ENCODE data around the gene KNDC1. TPM values are rescaled to one million over a fixed set of nuclear protein-coding genes. Genes with fewer than 3 reads are reported as not detected.
A peak's percentile ranks its signal among the peaks of the same experiment; 100 is the strongest.

KNDC1 gene
- polyA plus RNA-seq, 1 donor from 2014 or later, result 0.05 TPM

DNA sequence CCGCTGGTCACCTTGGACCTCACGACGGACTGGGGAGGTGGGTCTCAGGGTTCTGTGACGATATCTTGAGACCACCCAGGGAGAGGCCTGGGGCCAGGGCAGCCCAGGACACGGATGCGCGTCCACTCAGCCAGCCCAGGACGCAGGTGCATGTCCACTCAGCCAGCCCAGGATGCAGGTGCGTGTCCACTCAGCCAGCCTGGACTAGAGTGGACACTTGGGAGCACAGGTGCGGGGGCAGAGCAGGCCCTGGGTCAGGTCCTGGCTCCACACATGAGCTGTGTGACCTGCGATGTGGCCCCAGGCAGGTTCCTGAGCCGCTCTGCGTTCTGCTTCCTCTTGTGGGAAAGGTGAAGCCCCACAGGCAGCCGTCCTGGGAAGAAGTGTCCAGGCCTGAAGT is 22.2 kb downstream of the KNDC1 start:
- H3K4me3 Mint-ChIP-seq, result no peak overlapping the region
- peaks cover 4% of the 10 kb centered on the region for H3K27me3 Mint-ChIP-seq
- peaks cover 0 to 10% (median 0%) of the 10 kb centered on the region in 3 donors for H3K9me3 Mint-ChIP-seq
- no peaks in the 10 kb centered on the region for H3K36me3 Mint-ChIP-seq
- H3K4me1 Mint-ChIP-seq, result no peaks in the 10 kb centered on the region
- no peak overlapping the region for H3K27ac Mint-ChIP-seq

- no peaks in the 10 kb centered on the region for H3K4me1 Mint-ChIP-seq
- no peak overlapping the region for H3K4me3 Mint-ChIP-seq
- no peaks in the 10 kb centered on the region for H3K36me3 Mint-ChIP-seq
- peaks cover 4% of the 10 kb centered on the region for H3K27me3 Mint-ChIP-seq
- peaks cover 0 to 3% (median 0%) of the 10 kb centered on the region in 3 donors for H3K9me3 Mint-ChIP-seq
- H3K27ac Mint-ChIP-seq, result no peak overlapping the region
These were observed 23.0 kb downstream of the KNDC1 start for GRCh38 chr10:133182791-133183645.

DNA sequence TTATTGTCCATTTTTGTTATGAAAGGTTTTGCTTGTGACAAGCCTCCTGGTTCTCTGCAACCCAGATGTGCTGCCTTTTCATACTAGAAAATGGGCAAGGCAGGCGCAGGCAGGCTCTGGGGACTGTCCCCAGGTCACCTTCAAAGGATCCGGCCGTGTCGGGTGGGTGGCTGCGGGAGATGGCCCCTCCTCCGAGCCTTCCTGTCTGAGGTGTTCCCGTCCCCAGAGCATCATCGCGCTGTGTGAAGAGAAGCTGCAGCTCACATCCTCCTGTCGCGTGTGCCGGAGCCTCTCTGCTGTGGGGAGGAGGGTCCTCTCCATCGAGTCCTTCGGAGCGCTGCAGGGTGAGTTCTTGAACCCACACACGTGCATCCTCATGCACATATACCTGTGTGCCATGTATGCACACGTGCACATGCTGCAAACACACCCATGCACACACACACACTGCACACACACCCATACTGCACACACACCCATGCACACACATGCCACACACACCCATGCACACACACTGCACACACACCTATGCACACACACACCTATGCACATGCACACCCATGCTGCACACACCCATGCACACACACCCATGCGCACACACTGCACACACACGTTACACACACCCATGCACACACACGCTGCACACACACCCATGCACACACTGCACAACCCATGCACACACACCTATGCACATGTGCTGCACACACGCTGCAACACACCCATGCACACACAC is 23.8 kb downstream of the KNDC1 start:
- H3K4me3 Mint-ChIP-seq, result no peak overlapping the region

GRCh38 chr10:133184591-133185244 is 24.7 kb downstream of the KNDC1 start:
- H3K36me3 Mint-ChIP-seq, result no peaks in the 10 kb centered on the region
- peaks cover 4% of the 10 kb centered on the region for H3K27me3 Mint-ChIP-seq
- no peak overlapping the region for H3K4me3 Mint-ChIP-seq
- peaks cover 0 to 3% (median 0%) of the 10 kb centered on the region in 3 donors for H3K9me3 Mint-ChIP-seq
- H3K27ac Mint-ChIP-seq, result no peak overlapping the region
- H3K4me1 Mint-ChIP-seq, result no peaks in the 10 kb centered on the region

More for the DNA sequence above, 23.8 kb downstream of the KNDC1 start:
- H3K9me3 Mint-ChIP-seq, result peaks cover 0 to 3% (median 0%) of the 10 kb centered on the region in 3 donors
- no peak overlapping the region for H3K27ac Mint-ChIP-seq
- H3K4me1 Mint-ChIP-seq, result no peaks in the 10 kb centered on the region
- H3K27me3 Mint-ChIP-seq, result peaks cover 4% of the 10 kb centered on the region
- H3K36me3 Mint-ChIP-seq, result no peaks in the 10 kb centered on the region

- peaks cover 4% of the 10 kb centered on the region for H3K27me3 Mint-ChIP-seq
- H3K27ac Mint-ChIP-seq, result no peak overlapping the region
- no peaks in the 10 kb centered on the region for H3K36me3 Mint-ChIP-seq
- H3K4me1 Mint-ChIP-seq, result no peaks in the 10 kb centered on the region
- H3K4me3 Mint-ChIP-seq, result no peak overlapping the region
- H3K9me3 Mint-ChIP-seq, result peaks cover 0 to 3% (median 0%) of the 10 kb centered on the region in 3 donors
These were observed 25.4 kb downstream of the KNDC1 start for GRCh38 chr10:133185421-133185820.

- no peak overlapping the region for H3K27ac Mint-ChIP-seq
- H3K9me3 Mint-ChIP-seq, result peaks cover 0 to 3% (median 0%) of the 10 kb centered on the region in 3 donors
- no peaks in the 10 kb centered on the region for H3K36me3 Mint-ChIP-seq
- no peak overlapping the region for H3K4me3 Mint-ChIP-seq
- H3K27me3 Mint-ChIP-seq, result peaks cover 2% of the 10 kb centered on the region
- no peaks in the 10 kb centered on the region for H3K4me1 Mint-ChIP-seq
These were observed 25.9 kb downstream of the KNDC1 start for GRCh38 chr10:133185916-133186315.

- no peaks in the 10 kb centered on the region for H3K4me1 Mint-ChIP-seq
- peaks cover 0 to 3% (median 0%) of the 10 kb centered on the region in 3 donors for H3K9me3 Mint-ChIP-seq
- no peak overlapping the region for H3K27ac Mint-ChIP-seq
- H3K27me3 Mint-ChIP-seq, result peaks cover 2% of the 10 kb centered on the region
- H3K36me3 Mint-ChIP-seq, result no peaks in the 10 kb centered on the region
- no peak overlapping the region for H3K4me3 Mint-ChIP-seq
These were observed 26.5 kb downstream of the KNDC1 start for GRCh38 chr10:133186416-133187090.

- Mint-ChIP-seq H3K4me1 (no peaks in the 10 kb centered on the region), H3K27me3 (no peaks in the 10 kb centered on the region), H3K36me3 (no peaks in the 10 kb centered on the region), H3K9me3 (peaks cover 1 to 5% (median 3%) of the 10 kb centered on the region in 3 donors), H3K27ac (no peak overlapping the region), H3K4me3 (no peak overlapping the region)
These were observed 27.3 kb downstream of the KNDC1 start for GRCh38 chr10:133187091-133187905.

GRCh38 chr10:133187906-133188681 is 28.1 kb downstream of the KNDC1 start:
- Mint-ChIP-seq H3K27ac (no peak overlapping the region), H3K27me3 (no peaks in the 10 kb centered on the region), H3K4me1 (no peaks in the 10 kb centered on the region), H3K9me3 (peaks cover 1 to 6% (median 3%) of the 10 kb centered on the region in 3 donors), H3K36me3 (no peaks in the 10 kb centered on the region), H3K4me3 (no peak overlapping the region)

DNA sequence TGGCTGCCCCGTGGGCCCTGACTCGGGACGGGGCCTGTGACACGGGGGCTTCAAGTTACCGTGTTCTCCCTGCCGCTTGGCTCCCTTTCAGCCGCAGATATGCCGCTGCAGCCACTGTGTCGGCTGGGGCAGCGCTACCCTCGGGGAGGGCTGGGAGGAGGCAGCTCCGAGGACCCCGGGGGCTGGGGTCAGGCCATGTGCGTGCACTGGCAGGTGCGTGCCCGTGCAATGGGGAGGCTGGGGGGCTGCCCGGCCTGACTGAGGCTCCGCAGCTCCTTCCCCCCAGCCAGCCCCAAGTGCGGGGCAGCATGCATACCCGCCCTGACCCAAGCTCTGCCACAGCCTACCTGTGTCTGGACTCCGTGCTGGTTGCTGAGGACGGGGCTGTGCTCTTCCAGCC is 29.2 kb downstream of the KNDC1 start:
- no peaks in the 10 kb centered on the region for H3K4me1 Mint-ChIP-seq
- H3K36me3 Mint-ChIP-seq, result no peaks in the 10 kb centered on the region
- H3K4me3 Mint-ChIP-seq, result no peak overlapping the region
- H3K9me3 Mint-ChIP-seq, result peaks cover 1 to 12% (median 2%) of the 10 kb centered on the region in 3 donors
- no peaks in the 10 kb centered on the region for H3K27me3 Mint-ChIP-seq
- H3K27ac Mint-ChIP-seq, result no peak overlapping the region

- H3K27ac Mint-ChIP-seq, result no peak overlapping the region
- H3K4me1 Mint-ChIP-seq, result no peaks in the 10 kb centered on the region
- no peak overlapping the region for H3K4me3 Mint-ChIP-seq
- H3K36me3 Mint-ChIP-seq, result no peaks in the 10 kb centered on the region
- peaks cover 0 to 16% (median 1%) of the 10 kb centered on the region in 3 donors for H3K9me3 Mint-ChIP-seq
- no peaks in the 10 kb centered on the region for H3K27me3 Mint-ChIP-seq
These were observed 29.7 kb downstream of the KNDC1 start for GRCh38 chr10:133189726-133190125.

DNA sequence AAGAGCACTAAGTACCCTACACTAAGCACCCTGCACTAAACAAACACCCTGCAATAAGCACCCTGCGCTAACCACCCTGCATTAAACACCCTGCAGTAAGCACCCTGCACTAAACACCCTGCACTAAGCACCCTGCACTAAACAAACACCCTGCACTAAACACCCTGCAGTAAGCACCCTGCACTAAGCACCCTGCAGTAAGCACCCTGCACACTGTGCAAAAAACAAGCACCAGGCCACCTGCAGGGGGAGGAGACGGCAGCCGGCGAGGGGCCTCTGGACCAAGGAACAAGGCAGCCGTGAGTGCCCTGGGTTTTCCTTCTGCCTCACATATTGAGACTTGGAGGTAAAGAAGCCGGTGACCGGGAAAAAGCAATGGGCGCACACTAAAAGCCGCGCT is 30.2 kb downstream of the KNDC1 start:
- peaks cover 0 to 18% (median 1%) of the 10 kb centered on the region in 3 donors for H3K9me3 Mint-ChIP-seq
- no peaks in the 10 kb centered on the region for H3K27me3 Mint-ChIP-seq
- no peak overlapping the region for H3K4me3 Mint-ChIP-seq
- H3K4me1 Mint-ChIP-seq, result no peaks in the 10 kb centered on the region
- H3K36me3 Mint-ChIP-seq, result no peaks in the 10 kb centered on the region
- H3K27ac Mint-ChIP-seq, result no peak overlapping the region

DNA sequence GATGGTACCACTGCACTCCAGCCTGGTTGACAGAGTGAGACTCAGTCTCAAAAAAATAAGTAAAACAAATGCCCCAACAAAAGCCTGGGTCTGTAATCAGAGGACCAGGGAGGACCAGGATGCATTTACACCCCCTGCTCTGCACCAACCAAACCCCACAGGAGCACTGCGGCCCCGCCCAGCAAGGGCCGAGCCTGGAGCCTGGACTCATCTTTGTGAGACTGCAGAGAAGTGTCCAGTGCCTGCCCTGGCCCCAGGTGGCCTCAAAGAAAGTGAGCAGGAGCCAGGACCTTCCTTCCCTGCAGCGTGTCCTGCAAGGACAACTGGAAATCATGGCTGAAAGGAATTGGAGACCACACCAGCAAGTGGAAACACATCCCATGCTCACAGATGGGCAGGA is 31.6 kb downstream of the KNDC1 start:
- no peak overlapping the region for H3K4me3 Mint-ChIP-seq
- no peaks in the 10 kb centered on the region for H3K4me1 Mint-ChIP-seq
- H3K27ac Mint-ChIP-seq, result peak overlapping the region in 1 of 3 donors; percentile 84
- H3K9me3 Mint-ChIP-seq, result peaks cover 0 to 18% (median 1%) of the 10 kb centered on the region in 3 donors
- H3K36me3 Mint-ChIP-seq, result no peaks in the 10 kb centered on the region
- peaks cover 1% of the 10 kb centered on the region for H3K27me3 Mint-ChIP-seq

Measured in IgD-negative memory B cell (primary cell).